Breast epithelium (tissue), 3 donors: Measurements from ENCODE around the gene FAM89B.

Experiments used
- POLR2A ChIP-seq: fragments of 450-650 bp; IDR thresholded peaks from one replicate; pipeline ENCODE4 v1.6.1; 2016; ENCODE audit warnings: antibody characterized with exemption, mild to moderate bottlenecking, moderate library complexity
- TF ChIP-seq, protein P1 (sequence below), 3 donors: fragments of 450-650 bp; IDR thresholded peaks; one replicate each; pipeline ENCODE4 v1.5.1; 2016 to 2017; ENCODE audit warnings: antibody characterized with exemption in 3 of 3, mild to moderate bottlenecking in 3 of 3, moderate library complexity in 3 of 3

DNA sequence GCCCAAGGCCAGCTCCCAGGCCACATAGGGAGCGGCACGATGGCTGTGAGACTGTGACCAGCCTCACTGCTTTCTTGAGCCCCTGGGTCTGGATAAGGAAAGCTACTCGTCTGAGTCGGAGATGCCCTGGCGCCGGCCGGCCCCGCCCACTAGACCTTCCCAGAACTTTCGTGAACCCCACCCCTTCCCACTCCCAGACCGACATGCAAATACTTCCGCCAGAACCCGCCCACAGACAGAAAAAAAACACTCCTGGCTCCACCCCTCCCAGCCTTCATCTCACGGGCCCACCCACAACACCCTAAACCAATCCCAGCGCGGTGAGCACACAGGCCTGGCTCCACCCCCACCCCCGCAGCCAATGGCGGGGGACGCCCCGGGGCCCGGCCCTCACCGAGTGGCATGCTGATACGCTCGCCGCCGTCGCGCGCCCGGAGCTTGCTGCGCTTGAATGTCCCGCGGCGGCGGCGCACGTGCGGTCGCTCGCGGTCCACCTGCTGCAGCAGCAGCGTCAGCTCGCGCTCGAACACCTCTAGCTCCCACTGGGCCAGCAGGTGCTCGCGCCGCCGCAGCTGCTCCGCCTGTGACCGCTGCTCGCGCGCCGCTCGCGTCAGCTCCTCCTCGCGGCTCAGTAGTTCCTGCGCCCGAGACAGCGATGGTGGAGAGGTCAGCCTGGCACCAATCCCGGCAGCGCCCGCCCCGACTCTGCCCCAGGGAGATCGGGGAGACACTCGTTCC, 34.7 kb downstream of the FAM89B start:
- no peak for TF ChIP-seq POLR2A
- TF ChIP-seq, protein P1, sequence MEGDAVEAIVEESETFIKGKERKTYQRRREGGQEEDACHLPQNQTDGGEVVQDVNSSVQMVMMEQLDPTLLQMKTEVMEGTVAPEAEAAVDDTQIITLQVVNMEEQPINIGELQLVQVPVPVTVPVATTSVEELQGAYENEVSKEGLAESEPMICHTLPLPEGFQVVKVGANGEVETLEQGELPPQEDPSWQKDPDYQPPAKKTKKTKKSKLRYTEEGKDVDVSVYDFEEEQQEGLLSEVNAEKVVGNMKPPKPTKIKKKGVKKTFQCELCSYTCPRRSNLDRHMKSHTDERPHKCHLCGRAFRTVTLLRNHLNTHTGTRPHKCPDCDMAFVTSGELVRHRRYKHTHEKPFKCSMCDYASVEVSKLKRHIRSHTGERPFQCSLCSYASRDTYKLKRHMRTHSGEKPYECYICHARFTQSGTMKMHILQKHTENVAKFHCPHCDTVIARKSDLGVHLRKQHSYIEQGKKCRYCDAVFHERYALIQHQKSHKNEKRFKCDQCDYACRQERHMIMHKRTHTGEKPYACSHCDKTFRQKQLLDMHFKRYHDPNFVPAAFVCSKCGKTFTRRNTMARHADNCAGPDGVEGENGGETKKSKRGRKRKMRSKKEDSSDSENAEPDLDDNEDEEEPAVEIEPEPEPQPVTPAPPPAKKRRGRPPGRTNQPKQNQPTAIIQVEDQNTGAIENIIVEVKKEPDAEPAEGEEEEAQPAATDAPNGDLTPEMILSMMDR (IDR thresholded peaks at IDR 0.05), result no peak
